NCI-H2029 treated with DMSO at 0.1 percent for 48 hours (cell line): Measurements from ENCODE around the gene MAMDC2.

ENCODE experiments used
- DNase-seq: peaks from one replicate; lab custom pipeline; 2025; lab: John Stamatoyannopoulos, UW

Gene MAMDC2

GRCh38 chr9:70107558-70107957, 63.9 kb downstream of the MAMDC2 start:
- no peak for DNase-seq

DNA sequence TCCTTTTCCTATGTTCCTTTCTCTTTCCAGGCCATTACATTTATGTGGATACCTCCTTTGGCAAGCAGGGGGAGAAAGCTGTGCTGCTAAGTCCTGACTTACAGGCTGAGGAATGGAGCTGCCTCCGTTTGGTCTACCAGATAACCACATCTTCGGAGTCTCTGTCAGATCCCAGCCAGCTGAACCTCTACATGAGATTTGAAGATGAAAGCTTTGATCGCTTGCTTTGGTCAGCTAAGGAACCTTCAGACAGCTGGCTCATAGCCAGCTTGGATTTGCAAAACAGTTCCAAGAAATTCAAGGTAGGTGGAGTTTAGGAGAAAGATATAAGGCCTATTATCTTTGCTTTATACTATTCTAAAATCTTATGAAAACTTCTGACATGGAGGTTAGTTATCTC, 64.5 kb downstream of the MAMDC2 start:
- no peak for DNase-seq

- no peak for DNase-seq
These were observed 66.8 kb downstream of the MAMDC2 start for GRCh38 chr9:70110194-70111041.

- DNase-seq, result peak; percentile 60
These were observed 67.5 kb downstream of the MAMDC2 start for GRCh38 chr9:70111042-70111602.

- no peak for DNase-seq
These were observed 68.1 kb downstream of the MAMDC2 start for GRCh38 chr9:70111641-70112236.

- DNase-seq, result peak; percentile 47
These were observed 69.3 kb downstream of the MAMDC2 start for GRCh38 chr9:70112981-70113380.

- peak; percentile 29 for DNase-seq
These were observed 69.9 kb downstream of the MAMDC2 start for GRCh38 chr9:70113403-70114022.

- DNase-seq, result no peak
These were observed 71.2 kb downstream of the MAMDC2 start for GRCh38 chr9:70114898-70115297.

DNA sequence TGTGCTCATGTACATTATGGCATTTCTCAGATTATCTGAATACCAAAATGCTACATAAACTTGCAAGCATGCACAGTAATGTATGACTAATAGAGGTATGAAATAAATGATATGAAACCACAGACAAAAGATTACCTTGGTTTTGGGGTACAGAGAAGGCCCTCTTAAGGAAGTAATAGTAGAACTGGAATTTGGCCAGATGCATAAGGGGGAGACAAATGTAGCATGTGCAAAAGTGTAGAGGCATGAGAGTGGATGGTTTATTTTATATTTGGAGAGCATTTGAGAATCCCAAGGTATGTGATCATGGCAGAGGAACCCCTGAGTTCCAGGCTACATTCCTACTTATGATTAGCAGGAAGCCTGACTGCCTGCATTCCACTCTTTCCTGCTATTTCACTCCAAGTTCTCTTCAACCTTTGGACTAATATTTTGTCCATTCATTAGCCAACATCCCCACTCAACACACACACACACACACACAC, 74.2 kb downstream of the MAMDC2 start:
- DNase-seq, result no peak

DNA sequence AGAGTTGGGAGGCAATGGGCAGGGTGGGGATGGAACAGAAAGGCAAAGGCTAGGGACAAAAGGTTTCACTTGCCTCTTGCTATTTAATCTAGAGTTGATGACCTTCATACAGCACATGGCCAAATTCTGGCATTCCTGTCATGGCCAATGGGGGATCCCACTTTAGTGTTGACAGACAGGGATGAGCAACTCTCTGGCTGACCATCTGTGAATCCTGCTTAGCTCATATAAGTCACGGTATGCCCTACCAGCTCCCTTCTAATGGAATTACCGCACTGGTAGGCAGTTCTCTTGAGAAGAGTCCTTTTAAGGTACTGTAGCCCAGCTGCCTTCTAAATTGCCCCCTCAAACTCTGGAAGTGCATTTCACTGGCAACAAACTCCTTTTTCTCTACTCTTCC, 76.1 kb downstream of the MAMDC2 start:
- no peak for DNase-seq

DNA sequence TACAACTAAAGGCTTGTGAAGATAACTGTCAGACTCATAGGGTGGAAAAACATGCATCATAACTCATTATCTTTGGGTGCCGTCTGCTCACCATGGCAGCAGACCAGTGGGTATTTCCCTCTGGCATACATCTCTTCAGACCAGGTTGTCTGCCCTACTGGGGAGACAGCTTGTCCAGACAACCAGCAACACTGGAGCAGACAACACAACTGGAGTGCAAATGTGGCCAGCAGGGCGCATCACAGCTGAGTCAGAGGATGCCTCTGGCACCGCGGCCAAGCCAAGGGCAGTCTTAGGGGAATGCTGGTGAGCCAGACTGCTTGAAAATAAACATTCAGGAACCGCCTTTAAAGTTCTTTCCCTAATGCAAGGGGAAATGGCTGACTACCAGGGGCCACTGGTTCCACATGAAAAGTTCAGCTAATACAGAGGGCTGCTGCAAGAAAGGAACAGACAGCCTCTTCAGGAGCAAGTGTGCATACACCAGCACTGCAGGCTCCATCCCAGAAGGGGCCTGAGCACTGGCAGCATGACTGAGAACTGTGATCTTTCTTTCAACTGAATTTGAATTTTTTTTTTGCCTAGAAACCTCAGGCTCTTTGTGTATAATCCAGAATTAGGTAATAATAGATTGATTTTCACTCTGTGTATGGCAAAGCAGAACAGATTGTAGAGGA, 77.3 kb downstream of the MAMDC2 start:
- no peak for DNase-seq

GRCh38 chr9:70121818-70122436, 78.3 kb downstream of the MAMDC2 start:
- DNase-seq, result no peak

DNA sequence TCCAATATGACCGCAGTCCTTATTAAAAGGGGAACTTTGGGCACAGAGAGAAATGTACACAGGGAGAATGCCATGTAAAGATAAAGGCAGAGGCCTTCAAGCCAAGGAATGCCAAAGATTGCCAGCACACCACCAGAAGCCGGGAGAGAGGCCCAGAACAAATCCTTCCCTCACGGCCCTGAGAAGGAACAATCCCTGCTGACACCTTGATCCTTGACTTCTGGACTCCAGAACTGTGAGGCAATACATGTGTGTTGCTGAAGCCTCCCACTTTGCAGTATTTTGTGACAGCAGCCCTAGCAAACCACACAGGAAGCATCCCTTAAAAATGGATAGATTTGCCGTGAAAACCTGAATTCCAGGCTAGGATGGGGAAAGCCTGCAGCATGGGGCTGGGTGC, 80.0 kb downstream of the MAMDC2 start:
- no peak for DNase-seq

- no peak for DNase-seq
These were observed 82.1 kb downstream of the MAMDC2 start for GRCh38 chr9:70125621-70126263.

DNA sequence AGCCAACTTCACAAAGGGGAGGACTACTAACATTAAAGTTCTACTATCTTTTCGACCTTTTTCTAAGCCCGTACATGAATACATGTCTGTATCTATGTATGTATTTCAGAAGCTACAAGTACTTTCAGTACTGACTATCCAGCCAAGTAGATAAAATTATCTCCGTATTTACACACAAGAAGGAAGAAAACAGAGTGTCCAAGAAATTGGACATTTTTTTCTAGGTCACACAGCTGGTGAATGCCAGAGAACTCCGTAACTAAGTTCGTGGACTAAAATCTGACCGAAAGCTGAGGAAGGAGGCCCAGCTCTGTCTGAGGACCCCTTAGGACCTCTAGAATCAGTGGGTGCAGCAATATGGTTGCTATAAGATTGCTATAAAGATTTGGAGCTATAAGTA, 83.4 kb downstream of the MAMDC2 start:
- no peak for DNase-seq

GRCh38 chr9:70127540-70128416, 84.1 kb downstream of the MAMDC2 start:
- no peak for DNase-seq

GRCh38 chr9:70130266-70130665, 86.6 kb downstream of the MAMDC2 start:
- no peak for DNase-seq

- DNase-seq, result no peak
These were observed 87.6 kb downstream of the MAMDC2 start for GRCh38 chr9:70131296-70131695.

- no peak for DNase-seq
These were observed 89.9 kb downstream of the MAMDC2 start for GRCh38 chr9:70133253-70134208.
